ENCODE measurements around the gene BTK. TPM values are rescaled to one million over a fixed set of nuclear protein-coding genes. Genes with fewer than 3 reads are reported as not detected.

Gene BTK
- total and polyA plus RNA-seq, 9 of the 15 experiments (the other 6 are each of a cell fraction or from before 2014, with no cell fraction given), result 14.9 to 93.4 (median 65.2) TPM

GRCh38 chrX:101407748-101408531 lies 21.9 kb upstream of the BTK start, which contains the start of the genes GLA and HNRNPH2 (continued):
- TF ChIP-seq ATF4 (CRISPR knock-in tag; IDR thresholded peaks at IDR 0.05) (no peak), HDAC1 (IDR thresholded peaks at IDR 0.05) (peak in 1 of 2 experiments; percentile 89; a peak in 2 of 4 replicates), ZNF79 (CRISPR knock-in tag; IDR thresholded peaks at IDR 0.05; ENCODE audit: low read depth) (no peak), PREB (CRISPR knock-in tag; IDR thresholded peaks at IDR 0.05) (no peak), NR2F6 (CRISPR knock-in tag; IDR thresholded peaks at IDR 0.05) (no peak), MLX (CRISPR knock-in tag; conservative IDR thresholded peaks at IDR 0.05) (no peak), RB1 (IDR thresholded peaks at IDR 0.05; ENCODE audit: low read depth) (no peak), TOE1 (IDR thresholded peaks at IDR 0.05; ENCODE audit: borderline replicate concordance) (peak; percentile 99), TOE1 (CRISPR knock-in tag; IDR thresholded peaks at IDR 0.05; ENCODE audit: borderline replicate concordance, low read depth) (no peak), RREB1 (CRISPR knock-in tag; IDR thresholded peaks at IDR 0.05) (no peak), ZNF785 (CRISPR knock-in tag; IDR thresholded peaks at IDR 0.05) (no peak), ZC3H11A (IDR thresholded peaks at IDR 0.05; ENCODE audit: low read depth, low read length) (no peak), FOSL1 (tag; conservative IDR thresholded peaks at IDR 0.05) (0 out of 2 replicates have a peak, but pooled peaks have one; percentile 8), L3MBTL2 (IDR thresholded peaks at IDR 0.05) (peak; percentile 75), ZNF23 (CRISPR knock-in tag; IDR thresholded peaks at IDR 0.05) (no peak), POLR2A (conservative IDR thresholded peaks at IDR 0.05) (peak; percentile 82), MEIS2 (IDR thresholded peaks at IDR 0.05; ENCODE audit: partially characterized antibody) (peak; percentile 76), TCF7 (IDR thresholded peaks at IDR 0.05; ENCODE audit: borderline replicate concordance) (0 out of 2 replicates have a peak, but pooled peaks have one; percentile 30), ZBTB9 (CRISPR knock-in tag; IDR thresholded peaks at IDR 0.05) (no peak)
